Right lung (tissue), 5 donors: ENCODE data around the gene AP4E1. TPM values are rescaled to one million over a fixed set of nuclear protein-coding genes. Genes with fewer than 3 reads are reported as not detected.
"Not testable (repeated sequence)": the region's sequence is repeated elsewhere in the genome, so short reads cannot be mapped to it uniquely, and the experiment has no call there.

Experiments
- DNase-seq, 2 donors: peaks; one replicate each; pipeline ENCODE4 v3.0.0-alpha.2; 2013
- polyA plus RNA-seq, 5 donors: library from polyadenylated mRNA; unstranded; fragments of 120-200 nt; gene quantifications; one replicate each; pipeline versions ENCODE4 v1.2.1 to v1.2.3, GENCODE V29; 2013; ENCODE audit warnings: inconsistent platforms in 1 of 5, low replicate concordance in 1 of 5; ENCODE audit not compliant: insufficient read length in 5 of 5, insufficient read depth in 1 of 5

The AP4E1 gene
- polyA plus RNA-seq, 5 donors, result 6.4 to 10.4 (median 9.7) TPM

GRCh38 chr15:51016615-51017014 is 108.1 kb downstream of the AP4E1 start:
- no peak for DNase-seq

GRCh38 chr15:51022206-51022605 is 113.7 kb downstream of the AP4E1 start:
- no peak for DNase-seq

GRCh38 chr15:51023499-51023898 is 115.0 kb downstream of the AP4E1 start:
- no peak for DNase-seq

- no peak for DNase-seq
Observed at GRCh38 chr15:51024735-51025453, 116.4 kb downstream of the AP4E1 start.

GRCh38 chr15:51025454-51025846 is 117.0 kb downstream of the AP4E1 start:
- no peak for DNase-seq

- DNase-seq, result no peak
Observed at GRCh38 chr15:51030649-51031316, 122.3 kb downstream of the AP4E1 start.

- not testable (repeated sequence) for DNase-seq
Observed at GRCh38 chr15:51037474-51037873, 129.0 kb downstream of the AP4E1 start.

GRCh38 chr15:51038162-51038973 is 129.9 kb downstream of the AP4E1 start:
- no peak for DNase-seq

GRCh38 chr15:51038974-51039319 is 130.5 kb downstream of the AP4E1 start:
- DNase-seq, result no peak

- no peak for DNase-seq
Observed at GRCh38 chr15:51044037-51044727, 135.7 kb downstream of the AP4E1 start.

GRCh38 chr15:51046016-51046415 is 137.5 kb downstream of the AP4E1 start:
- no peak for DNase-seq

- DNase-seq, result peak; percentile 52 to 60
Observed at GRCh38 chr15:51046799-51047449, 138.4 kb downstream of the AP4E1 start.

- DNase-seq, result no peak
Observed at GRCh38 chr15:51048308-51048707, 139.8 kb downstream of the AP4E1 start.

- no peak for DNase-seq
Observed at GRCh38 chr15:51049081-51049480, 140.6 kb downstream of the AP4E1 start.

GRCh38 chr15:51051776-51052175 is 143.3 kb downstream of the AP4E1 start:
- DNase-seq, result peak in 1 of 2 donors; percentile 40

- DNase-seq, result no peak
Observed at GRCh38 chr15:51053571-51053970, 145.1 kb downstream of the AP4E1 start.

- DNase-seq, result no peak
Observed at GRCh38 chr15:51054535-51054934, 146.1 kb downstream of the AP4E1 start.
